ENCODE results near the gene PLPP3.

DNA sequence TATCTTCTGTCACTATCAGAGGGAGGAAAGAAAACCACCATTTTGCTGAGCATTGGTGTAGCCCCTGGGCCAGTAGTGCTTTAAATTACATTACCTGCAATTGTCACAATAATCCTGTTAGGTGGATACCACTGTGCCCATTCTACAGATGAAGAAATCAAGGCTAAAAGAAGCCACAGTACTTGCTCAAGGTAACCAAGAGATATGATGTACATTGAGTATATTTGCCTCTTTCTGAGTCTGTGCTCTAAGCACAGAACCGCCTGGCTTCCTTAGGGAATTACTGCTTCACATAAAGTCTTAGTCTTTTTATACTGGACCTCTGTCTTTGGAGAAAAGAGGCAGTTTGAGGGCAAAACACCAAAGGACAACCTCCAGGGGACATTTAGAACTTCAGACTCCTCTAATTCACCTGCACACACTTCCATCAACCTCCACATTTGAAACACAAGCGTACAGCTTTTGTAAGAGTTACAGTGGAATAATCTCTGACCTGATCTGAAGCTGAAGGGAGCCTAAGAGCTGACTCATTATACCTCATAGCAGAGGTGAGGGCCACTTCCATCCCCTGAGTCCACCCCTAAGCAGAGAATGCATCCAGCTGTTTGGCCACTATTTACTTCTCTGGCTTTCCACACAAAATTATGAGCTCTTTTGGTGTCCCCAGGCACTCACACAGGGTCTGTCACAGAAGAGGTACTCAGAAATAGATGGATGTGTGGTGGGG lies 61.8 kb downstream of the PLPP3 start:
- TF ChIP-seq, protein P1, sequence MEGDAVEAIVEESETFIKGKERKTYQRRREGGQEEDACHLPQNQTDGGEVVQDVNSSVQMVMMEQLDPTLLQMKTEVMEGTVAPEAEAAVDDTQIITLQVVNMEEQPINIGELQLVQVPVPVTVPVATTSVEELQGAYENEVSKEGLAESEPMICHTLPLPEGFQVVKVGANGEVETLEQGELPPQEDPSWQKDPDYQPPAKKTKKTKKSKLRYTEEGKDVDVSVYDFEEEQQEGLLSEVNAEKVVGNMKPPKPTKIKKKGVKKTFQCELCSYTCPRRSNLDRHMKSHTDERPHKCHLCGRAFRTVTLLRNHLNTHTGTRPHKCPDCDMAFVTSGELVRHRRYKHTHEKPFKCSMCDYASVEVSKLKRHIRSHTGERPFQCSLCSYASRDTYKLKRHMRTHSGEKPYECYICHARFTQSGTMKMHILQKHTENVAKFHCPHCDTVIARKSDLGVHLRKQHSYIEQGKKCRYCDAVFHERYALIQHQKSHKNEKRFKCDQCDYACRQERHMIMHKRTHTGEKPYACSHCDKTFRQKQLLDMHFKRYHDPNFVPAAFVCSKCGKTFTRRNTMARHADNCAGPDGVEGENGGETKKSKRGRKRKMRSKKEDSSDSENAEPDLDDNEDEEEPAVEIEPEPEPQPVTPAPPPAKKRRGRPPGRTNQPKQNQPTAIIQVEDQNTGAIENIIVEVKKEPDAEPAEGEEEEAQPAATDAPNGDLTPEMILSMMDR (IDR thresholded peaks at IDR 0.05): no peak
- no peak for TF ChIP-seq POLR2A (IDR thresholded peaks at IDR 0.05)

Data from lower leg skin (tissue), 3 donors.